NCI-H1417 treated with DMSO at 0.1 percent for 48 hours (cell line): ENCODE measurements around the gene PAK1IP1.
"Not testable (repeated sequence)": the region's sequence is repeated elsewhere in the genome, so short reads cannot be mapped to it uniquely, and the experiment has no call there.

Experiments used
- DNase-seq: peaks from one replicate; lab custom pipeline; 2025; lab: John Stamatoyannopoulos, UW

Gene PAK1IP1, protein sequence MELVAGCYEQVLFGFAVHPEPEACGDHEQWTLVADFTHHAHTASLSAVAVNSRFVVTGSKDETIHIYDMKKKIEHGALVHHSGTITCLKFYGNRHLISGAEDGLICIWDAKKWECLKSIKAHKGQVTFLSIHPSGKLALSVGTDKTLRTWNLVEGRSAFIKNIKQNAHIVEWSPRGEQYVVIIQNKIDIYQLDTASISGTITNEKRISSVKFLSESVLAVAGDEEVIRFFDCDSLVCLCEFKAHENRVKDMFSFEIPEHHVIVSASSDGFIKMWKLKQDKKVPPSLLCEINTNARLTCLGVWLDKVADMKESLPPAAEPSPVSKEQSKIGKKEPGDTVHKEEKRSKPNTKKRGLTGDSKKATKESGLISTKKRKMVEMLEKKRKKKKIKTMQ

DNA sequence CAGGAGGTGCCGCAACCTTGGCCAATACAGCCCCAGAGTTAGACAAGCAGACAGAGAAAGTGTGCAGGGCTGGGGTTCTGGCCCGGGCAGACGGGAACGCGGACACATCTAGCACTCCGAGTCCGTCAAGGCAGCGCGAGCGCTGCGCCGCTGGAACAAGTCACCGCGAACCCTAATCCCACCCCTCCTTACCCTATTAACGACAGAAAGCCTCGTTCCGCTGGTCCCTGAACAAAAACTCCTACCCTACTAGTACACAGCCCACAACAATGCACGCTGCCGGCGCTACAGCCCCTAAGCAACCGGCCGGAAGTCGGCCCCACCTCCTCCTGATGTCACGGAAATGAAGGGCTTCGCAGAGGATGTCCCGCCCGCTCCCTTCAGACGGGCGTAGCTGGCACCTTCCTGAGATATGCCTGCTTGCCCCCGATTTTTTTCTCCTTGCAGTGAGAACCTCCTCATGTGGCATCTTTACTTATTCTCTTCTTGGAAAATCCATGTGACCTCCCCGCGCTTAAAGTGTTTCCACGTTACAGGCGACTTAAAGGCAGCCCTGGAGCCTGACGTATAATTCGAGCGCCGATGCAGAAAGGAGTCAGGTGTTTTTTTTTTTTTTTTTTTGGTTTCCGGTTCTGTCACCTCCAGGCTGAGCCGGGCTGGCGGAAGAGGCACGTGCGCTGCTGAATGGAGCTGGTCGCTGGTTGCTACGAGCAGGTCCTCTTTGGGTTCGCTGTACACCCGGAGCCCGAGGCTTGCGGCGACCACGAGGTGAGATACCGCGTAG lies at the start of gene PAK1IP1, which contains the start of gene C6orf52:
TSS of gene PAK1IP1 (plus strand) at position 671 of the 784 bp plus-strand sequence. CDS start at position 685, 14 bp downstream.
TSS of gene C6orf52 (minus strand) at position 315 of the 784 bp plus-strand sequence. CDS start 7,066 bp downstream, outside the sequence.
- DNase-seq, result peak; percentile 83

DNA sequence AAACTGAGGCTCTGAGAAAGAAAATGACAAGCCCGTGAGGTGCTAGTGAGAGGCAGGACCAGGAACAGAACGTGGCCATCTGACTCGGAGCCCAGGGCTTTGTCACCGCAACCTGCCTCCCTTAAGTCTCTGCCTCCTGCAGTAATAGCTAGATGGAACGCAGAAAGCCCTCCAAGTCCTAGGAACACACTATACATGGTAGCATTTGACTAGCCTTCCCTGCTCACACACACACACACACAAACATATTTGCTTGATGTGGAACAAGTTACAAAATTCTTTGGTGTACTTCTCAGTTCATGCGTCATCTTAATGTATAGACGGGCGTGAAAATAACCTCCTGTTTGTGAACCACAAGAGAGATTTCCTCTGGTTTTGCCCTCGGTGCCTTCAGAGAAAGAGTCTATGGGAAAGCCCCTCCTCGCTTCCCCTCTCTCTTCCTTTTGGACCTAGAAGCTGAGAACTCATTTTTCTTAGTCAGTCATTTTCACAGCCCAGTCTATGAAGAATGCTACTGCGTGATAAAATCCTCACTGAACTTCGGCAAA lies 39.2 kb upstream of the PAK1IP1 start:
- DNase-seq, result no peak

DNA sequence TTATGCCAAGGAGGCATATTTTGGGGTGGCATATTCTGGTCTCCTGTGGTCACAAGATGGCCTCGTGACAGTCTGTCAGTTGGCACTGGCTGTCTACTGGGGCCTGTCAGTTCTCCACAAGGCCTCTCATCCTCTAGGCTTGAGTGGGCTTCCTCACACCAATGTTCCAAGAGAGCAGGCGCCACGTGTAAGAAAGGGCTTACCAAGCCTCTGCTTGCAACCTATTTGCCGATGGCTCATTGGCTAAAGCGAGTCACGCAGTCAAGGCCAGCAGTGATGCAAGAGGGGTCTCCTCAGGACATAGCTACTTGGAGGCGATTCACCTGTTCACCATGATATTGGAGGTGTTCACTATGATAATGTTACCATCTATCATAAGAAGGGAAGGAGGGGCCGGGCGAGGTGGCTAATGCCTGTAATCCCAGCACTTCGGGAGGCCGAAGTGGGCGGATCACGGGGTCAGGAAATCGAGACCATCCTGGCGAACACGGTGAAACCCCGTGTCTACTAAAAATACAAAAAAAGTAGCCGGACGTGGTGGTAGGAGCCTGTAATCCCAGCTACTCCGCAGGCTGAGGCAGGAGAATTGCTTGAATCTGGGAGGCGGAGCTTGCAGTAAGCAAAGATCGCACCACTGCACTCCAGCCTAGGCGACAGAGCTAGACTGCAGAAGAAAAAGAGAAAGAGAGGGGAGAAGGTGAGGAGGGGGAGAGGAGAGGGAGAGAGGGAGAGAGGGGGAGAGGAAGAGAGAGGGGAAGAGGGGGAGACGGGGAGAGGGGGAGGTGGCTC lies 35.7 kb upstream of the PAK1IP1 start:
- no peak for DNase-seq

DNA sequence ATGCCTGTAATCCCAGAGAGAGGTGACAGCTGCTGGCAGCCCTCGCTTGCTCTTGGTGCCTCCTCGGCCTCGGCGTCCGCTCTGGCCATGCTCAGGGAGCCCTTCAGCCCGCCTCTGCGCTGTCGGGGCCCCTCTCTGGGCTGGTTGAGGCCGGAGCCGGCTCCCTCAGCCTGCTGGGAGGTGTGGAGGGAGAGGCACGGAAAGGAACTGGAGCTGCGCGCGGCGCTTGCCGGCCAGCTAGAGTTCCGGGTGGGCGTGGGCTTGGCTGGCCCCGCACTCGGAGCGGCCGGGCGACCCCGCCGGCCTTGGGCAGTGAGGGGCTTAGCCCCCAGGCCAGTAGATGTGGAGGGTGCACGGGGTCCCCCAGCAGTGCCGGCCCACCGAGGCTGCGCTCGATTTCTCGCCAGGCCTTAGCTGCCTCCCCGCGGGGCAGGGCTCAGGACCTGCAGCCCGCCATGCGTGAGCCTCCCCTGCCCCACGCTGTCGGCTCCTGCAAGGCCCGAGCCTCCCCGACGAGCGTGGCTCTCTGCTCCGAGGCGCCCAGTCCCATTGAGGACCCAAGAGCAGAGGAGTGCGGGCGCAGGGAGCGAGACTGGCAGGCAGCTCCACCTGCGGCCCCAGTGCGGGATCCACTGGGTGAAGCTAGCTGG lies 34.9 kb upstream of the PAK1IP1 start:
- DNase-seq, result no peak

DNA sequence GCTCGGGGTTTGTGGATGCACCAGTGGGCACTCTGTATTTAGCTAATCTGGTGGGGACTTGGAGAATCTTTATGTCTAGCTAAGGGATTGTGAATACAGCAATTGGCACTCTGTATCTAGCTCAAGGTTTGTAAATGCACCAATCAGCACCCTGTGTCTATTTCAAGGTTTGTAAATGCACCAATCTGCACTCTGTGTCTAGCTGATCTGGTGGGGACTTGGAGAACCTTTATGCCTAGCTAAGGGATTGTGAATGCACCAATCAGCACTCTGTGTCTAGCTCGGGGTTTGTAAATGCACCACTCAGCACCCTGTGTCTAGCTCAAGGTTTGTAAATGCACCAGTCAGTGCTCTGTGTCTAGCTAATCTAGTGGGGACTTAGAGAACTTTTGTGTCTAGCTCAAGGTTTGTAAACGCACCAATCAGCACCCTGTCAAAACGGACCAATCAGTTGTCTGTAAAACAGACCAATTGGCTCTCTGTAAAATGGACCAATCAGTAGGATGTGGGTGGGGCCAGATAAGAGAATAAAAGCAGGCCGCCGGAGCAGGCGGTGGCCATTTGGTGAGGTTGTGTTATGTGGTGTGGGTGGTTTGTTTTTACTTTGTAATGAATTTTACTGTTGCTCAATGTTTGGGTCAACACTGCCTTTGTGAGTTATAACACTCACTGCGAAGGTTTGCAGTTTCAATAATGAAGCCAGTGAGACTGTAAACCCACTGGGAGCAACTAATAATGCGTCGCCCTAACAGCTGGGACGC lies 34.2 kb upstream of the PAK1IP1 start:
- DNase-seq, result not testable (repeated sequence)

DNA sequence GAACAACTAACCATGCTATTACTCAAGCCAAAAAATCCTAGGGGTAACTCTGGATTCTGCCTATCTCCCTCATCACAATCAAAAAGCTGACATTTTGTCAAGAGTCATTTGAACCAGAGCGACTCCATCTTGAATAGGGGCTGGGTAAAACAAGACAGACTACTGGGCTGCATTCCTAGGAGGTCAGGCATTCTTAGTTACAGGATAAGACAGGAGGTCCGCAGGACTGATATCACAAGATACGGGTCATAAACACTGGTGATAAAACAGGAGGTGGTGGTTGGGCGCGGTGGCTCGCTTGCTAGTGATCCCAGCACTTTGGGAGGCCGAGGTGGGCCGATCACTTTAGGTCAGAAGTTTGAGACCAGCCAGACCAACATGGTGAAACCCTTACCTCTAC lies 32.6 kb upstream of the PAK1IP1 start:
- no peak for DNase-seq

DNA sequence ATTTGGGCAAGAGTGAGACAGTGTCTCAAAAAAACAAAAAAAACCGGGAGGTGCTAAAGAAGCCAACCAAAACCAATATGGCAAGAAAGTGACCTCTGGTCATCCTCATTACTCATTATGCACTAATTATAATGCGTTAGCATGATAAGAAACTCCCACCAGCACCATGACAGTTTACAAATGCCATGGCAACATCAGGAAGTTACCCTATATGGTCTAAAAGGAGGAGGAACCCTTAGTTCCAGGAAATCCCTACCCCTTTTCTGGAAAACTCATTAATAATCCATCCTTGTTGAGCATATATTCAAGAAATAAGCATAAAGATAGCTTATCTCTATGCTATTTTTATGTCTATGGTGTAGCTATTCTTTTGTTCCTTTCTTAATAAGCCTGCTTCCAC lies 32.0 kb upstream of the PAK1IP1 start:
- DNase-seq, result no peak

DNA sequence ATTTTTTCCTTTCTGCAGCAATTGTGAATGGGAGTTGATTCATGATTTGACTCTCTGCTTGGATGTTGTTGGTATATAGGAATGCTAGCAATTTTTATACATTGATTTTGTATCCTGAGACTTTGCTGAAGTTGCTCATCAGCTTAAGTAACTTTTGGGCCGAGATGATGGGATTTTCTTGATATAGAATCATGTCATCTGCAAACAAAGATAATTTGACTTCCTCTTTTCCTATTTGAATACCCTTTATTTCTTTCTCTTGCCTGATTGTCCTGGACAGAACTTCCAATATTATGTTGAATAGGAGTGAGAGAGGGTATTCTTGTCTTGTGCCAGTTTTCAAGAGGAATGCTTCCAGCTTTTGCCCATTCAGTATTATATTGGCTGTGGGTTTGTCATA lies 29.2 kb upstream of the PAK1IP1 start:
- not testable (repeated sequence) for DNase-seq

DNA sequence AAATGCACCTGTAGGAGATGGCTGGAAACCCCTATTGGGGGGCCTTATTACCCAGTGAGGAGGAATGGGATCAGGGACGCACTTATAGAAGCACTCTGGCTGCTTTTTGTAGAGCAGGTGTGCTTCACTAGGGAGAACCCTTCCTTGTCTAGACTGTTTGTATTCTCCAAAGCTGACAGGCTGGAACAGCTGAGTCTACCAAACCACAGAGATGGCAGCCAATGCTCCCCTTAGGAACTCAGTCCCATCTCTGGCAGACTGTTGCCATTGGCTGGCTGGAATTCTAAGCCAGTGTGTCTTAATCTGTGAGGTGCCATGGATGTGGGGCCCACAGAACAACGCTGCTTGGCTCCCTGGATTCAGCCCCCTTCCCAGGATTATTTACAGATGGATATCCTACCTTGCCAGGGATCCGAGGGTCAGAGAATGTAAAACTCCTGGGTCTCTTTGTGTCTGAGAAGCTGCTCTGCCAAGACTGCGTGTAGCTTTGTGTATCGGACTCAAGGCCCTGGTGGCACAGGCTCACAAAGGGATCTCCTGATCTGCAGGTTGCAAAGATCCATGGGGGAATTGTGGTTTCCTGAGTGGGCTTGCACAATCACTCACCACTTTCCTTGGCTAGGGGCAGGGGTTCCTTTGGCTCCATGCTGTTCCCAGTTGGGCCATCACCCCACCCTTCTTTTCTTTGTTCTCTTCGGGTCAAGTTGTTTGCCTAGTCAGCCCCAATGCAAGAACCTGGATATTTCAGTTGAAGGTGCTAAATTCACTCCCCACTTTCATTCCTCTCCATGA lies 26.4 kb upstream of the PAK1IP1 start:
- no peak for DNase-seq

DNA sequence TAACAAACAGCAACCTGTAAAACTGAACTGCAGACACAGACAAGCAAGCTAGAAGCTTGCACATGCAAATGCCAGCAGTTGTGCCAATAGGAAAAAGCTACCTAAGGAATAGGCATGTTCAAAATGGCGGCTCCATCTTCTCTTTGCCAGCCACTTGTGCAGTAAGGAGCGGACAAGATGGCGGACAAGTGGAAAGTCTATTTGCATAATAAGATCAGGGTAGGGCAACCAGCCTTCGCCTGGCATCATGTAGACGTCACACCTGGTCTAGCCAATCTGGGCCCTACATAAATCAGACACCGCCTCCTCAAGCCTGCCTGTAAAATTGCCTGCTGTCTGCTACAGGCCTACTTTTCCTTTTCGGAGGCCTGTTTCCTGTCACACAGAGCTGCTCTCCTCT lies 18.4 kb upstream of the PAK1IP1 start:
- no peak for DNase-seq

DNA sequence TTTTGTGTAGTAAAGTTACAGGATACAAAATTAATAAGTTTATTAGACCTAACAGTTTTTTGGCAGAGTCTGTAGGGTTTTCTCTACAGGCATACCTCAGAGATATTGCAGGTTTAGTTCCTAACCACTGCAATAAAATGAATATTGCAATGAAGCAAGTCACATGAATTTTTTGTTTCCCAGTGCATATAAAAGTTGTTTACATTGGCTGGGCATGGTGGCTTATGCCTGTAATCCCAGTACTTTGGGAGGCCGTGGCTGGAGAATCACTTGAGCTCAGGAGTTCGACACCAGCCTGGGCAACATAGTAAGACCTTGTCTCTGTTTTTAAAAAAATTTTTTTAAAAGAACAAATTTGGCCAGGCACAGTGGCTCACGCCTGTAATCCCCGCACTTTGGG lies 16.3 kb upstream of the PAK1IP1 start:
- DNase-seq, result no peak

DNA sequence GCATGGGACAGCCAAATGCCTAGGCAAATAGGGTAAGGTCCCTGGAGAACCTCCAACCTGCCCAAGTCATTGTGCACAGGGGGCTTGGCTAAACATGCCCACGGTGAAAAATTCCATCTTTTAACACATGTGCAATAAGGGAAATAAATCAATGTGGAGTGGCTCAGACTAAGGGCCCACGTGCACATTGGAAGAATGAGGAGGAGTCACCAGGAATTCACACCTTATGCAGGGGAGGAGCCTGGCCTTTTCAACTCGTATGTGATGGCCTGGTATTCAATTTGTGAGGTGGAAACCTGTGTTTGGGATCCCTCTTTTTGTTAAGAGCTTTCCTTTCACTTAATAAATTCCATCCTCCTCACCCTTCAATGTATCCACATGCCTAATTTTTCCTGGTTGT lies 13.0 kb upstream of the PAK1IP1 start:
- DNase-seq, result no peak

DNA sequence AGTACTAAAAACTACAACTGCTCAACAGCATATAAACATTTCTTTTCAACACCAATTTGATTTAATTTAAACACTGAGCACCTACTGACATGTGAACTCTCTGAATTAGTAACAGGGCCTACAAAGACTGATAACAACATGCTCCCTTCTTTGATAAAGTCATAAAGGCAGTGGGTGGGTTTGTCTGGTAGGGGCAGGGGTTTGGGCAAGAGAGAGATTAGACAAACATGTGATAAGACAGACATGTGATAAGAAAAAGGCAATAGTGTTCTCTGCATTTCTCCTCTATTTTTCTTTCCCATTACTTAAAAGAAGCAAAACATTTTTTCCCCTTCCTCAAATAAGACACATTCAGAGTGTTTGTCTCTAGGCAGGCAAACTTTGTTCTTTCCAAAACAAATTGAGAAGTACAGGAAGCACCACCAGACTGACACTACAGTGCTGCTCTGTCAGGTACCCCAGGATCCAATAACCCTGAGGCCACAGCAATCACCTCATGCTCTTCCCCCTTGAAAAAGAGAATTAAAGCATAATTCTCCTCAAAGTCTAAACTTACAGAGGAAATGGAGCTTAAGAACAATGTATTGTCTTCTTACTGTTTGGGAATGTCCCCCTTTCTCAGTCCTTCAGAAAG lies 12.3 kb upstream of the PAK1IP1 start:
- no peak for DNase-seq

DNA sequence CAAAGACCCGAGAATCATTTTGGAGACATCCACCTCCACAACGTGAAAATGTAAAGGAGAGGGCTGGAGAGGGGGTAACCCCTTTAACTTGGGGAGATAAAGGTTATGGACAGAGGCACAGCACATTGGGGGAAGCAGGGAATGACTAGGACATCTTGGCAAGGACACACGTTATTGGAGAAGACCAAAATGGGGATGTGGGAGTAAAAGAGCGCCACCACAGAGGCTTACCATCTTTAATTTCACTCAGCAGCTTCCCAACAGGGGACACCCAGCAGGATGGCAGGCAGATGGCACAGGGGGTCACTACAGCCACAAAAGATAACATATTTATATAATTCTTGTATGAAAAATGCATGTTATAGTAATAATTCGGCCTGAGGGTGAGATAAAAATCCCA lies 10.2 kb upstream of the PAK1IP1 start:
- DNase-seq, result no peak

DNA sequence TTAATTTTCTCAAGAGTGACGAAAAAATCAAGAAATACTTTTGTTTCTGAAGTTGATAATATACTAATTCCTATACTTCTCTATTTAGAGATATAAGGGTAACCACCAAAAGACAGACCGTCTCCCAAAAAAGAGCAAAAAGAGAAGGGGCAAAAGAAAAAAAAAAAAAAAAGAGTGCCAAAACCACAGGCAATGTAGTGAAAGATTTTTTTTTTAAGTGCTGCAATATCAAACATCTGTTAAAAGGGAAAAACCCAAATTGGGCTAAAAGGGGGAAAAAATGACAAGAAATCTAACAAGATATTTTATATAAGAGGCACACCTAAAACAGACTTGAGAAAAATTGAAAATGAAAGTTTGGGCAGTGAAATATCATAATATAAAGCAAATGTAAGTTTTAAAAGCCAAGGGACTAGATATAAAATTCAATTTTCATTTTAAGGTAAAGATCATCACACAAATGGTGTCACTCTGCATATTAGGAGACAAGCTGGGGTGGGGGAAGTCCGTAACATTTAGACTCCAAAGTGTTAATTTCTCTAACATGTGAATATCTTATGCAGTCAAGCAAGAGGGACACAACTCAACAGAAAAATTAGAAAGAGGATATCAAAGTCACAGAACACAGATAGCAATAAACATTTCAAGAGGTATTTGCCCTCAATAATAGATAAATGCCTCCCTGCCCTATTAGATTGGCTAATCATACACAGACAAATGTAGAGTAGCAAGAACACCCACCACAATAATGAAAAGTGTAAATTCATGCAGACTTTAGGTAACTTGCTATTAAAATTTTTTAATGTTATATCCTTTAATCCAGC lies 9.5 kb upstream of the PAK1IP1 start:
- DNase-seq, result no peak

DNA sequence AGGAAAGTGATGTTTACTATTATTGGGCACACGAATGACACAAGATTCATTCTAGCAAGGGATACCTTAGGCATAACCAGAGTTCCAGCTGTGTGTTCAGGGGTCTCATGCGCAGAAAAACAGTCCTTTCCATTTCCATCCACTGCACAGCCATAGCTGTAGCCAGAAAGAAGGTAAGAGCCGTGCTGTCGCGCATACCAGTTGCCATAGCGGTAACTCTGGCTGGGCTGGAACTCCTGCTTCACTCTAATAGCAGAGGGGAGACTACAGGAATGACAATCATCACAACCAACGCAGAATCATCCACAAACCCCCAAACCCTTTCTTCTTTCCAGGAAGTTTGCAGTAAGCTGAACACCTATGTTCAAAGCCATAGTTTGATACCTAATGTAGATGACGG lies 7.9 kb upstream of the PAK1IP1 start:
- no peak for DNase-seq

DNA sequence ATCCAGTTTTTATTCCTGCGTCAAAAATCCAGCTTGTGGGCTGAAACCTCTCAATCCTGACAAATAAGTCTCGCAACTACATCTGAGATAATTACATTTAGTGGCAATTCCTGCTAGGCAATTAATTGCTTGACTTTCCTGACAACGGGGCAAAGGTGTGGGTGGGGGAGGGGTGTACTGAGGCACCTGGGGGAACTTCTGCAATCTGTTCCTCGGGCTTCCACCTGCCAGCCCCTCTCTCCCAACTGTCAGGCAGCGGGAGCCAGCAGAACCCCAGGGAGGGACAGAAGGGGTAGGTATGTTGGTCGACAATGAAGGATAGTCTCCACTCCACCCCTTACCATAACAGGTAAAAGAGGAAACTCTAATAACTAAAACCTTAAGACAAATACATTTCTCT lies 7.2 kb upstream of the PAK1IP1 start:
- peak; percentile 12 for DNase-seq

DNA sequence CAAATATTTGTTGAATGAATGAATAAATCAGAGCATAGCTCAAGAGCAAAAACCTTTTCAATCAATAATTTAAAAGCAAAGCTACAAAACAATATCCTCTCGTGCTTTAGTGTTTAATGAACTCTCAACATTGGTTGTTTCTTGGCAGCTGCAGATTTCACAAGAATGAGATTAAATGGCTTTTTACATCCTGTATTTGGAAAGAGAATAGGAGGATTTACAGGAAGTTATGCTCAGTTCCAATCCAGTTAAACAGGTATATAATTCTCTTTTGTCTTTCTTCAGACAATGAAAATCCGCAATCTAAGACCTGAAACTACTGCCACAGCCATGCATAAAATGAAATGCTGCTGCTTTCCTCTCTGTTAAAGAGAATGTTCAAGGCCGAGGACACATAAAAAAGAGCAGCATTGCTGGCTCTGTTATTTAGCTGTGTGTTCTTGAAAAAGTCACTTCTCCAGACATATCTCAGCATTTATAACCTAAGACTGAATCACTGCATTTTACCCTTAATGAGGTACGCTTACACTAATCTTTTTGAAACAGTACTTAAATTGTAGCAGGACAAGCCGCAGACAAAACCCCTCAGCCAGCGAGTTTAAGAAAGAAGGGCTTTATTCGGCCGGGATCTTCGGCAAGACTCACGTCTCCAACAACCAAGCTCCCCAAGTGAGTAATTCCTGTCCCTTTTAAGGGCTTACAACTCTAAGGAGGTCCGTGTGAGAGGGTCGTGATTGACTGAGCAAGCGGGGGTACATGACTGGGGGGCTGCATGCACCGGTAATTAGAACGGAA lies 3.9 kb upstream of the PAK1IP1 start:
- peak; percentile 15 for DNase-seq
